GM19324 (cell line): ENCODE results near the gene VILL.

Source experiments
- ATAC-seq: cut with Tn5 transposase; IDR thresholded peaks from one replicate; pipeline ENCODE4 v1.9.1; 2021; ENCODE audit warnings: mild to moderate bottlenecking, moderate library complexity; ENCODE audit not compliant: unreplicated experiment, low FRiP score

The VILL gene

DNA sequence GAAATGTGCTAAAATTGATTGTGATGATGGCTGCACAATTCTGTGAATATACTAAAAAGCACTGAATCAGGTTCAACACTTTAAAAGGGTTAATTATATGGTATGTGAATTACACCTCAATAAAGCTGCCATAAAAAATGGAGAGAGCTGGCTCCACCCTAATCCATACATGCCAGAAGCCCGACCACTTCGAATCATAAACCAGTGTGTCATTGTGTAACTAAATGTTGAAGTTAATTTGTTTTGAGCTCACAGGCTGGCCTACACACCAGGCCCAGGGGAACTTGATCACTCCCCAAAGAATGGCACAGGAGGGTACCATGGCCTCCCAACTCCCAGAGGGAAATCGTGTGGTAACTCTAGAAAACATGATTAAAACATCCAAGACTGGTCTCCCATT, 24.9 kb downstream of the VILL start:
- ATAC-seq = no peak

DNA sequence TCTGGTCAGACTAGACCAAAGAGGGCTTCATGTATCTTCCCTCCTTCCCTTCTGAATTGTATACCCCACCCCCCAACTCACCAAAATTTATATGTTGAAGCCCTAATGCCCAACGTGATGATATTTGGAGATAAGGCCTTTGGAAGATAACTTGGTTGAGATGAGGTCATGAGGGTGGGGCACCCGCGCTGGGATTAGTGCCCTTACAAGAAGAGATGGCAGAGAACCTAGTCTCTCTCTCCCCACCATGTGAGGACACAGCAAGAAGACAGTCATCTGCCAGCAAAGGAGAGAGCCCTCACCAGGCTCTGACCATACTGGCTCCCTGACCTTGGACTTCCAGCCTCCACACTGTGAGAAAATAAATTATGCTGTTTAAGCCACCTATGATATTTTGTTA, 25.4 kb downstream of the VILL start:
- ATAC-seq = no peak

DNA sequence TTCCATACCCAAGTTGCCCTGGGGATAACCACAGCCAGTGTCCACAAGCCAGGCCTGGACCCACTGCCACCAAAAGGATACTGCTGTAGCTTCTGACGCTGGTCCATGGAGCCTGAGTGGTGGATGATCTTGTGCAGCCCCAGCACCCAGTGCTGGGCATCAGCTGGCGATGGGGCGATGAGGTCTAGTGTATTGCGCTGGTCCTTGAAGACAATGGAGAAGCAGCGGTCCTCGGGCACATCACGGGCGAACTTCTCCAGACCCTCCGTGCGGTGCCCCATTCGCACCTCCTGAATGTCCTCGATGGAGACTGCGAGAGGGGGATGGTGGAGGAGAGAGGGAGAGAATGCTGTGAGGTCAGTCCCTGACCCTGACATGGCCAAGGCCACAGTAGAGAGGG, 25.8 kb downstream of the VILL start:
- ATAC-seq = no peak

DNA sequence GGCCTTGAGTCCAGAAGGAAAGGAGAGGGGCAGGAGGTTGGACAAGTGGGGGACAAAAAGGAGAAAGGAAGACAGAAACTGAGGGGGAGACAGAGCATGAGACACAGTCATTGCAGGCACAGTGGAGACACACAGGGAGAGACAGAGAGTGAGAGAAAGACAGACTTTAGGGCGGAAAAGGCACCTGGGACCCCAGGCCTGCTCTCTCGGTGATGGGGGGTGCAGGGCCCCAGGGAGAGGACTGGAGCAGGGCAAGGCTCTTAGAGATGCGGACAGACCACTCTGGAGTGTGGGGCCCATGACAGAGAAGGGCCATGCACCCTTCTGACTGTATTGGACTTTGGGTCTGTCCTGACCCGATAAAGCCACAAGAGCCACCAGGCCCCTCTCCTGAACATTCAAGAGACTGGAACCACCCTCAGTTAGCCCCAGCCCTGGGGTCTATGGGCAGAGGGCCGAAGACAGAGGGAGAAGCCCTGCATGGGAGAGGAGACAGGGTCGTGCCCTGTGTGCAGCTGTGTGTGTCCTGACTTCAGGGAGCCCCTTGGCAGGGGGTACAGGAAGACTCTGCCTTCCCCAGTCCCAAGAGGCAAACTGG, 26.4 kb downstream of the VILL start:
- no peak for ATAC-seq

DNA sequence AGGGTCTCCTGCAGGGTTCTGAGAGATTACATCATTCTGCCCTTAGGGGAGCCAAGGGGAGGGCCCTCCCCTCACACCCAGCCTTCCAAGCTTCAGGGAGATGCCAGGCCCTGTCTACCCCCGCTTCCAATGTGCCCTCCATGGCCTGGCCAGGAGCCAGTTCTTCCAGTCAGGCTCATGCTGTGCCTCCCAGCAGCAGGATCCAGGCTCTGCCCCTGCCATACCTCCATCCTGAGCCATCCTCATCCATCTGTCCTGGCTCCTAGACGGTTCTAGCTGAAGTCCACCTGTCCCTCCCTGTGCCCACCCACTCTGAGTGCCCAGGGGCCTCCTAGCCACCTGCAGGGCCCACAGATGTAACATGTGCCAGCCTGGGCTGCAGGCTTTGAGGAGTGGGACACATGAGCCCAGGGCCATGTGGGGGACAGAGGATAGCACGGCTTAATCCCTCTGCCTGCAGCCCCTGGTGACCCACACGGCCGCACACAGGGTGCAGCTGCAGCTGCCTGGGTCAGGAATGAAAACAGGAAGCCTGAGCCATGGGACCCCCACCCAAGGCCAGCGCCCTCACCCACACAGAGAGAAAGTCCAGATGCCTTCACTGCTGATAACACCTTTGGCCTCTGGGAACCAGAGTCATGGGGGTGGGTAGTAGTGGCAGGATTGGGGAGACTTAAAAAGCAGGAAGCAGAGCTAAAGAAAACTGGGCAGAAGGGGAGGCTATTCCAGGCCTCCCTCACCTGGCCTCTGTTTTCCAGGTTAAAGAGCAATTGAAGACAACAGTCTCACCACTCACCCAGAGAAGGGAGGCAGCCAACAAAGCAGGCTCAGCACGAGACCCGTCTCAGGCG, 27.1 kb downstream of the VILL start:
- no peak for ATAC-seq

DNA sequence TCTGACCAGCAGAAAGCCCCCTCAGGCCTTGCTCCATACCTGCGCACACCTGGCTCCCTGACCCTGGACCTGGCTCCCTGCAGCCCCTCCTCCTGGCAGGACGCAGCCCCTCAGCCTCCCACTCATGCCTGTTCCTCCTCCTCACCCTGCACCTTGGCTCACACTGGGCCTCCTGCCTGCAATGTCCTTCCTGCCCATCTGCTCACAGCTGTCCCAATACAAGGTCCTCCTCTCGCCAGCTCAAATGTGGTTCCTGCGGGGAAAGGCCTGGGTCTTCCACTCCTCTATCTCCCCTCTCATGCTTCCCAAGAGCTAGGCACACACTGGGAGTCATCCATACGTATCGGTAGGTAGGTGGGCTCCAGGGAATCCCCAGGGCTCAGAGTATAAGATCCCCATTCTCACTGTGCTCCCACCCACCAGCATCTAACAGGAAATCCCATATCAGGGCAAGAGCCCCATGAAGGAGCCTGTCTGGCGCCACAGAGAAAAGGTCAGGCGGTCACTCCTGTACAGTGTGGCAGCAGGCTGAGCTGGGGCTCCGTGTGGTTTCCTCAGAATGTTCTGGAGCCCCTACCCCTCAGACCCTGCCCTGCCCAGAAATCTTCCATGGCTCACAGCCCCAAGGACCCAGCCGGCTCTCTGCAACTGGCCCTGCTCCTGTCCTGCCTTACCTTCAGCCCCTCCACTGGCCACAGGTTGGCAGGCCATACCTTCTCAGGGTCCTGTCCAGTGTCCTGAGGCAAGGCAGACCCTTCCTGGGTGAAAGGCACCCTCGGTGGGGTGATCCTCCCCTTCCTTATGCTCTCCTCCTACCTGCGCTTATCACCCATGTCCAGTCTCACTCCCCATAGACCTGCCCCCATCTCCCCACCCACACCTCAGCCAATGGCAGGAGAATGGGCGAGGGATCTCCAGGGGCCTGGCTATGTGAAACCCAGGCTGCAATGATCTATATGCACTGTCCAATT, 28.0 kb downstream of the VILL start:
- ATAC-seq = no peak

DNA sequence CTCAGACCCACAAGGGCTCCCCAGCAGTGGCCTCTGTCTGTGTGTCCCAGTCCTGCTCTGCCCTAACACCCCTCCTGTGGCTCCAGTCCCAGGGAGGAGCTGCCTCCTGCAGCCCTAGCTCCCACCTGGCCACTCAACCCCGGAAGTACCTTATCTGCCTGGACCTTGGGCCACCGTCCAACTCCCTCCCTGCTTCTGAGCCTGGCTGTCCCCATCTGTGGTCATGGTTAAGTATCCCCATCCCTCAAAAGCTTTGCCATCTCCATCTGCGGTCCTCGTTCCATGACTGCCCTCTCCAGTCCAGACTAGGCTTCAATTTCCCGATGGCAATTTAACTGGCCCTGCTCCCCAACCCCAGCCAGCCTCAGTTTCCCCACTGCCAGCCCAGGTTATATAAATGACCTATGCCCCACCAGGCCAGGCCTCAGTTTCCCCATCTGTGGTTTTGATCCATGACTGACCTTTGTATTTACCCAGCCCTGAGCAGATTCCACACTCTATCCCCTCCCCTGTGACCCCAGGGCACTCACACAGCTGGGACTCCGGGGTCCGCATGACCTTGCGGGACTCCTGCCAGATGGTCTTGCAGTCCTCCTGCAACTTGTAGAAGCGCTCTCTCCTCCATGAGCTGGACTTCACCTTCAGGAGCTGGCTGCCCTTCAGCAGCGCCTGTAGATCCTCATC, 29.2 kb downstream of the VILL start:
- no peak for ATAC-seq

DNA sequence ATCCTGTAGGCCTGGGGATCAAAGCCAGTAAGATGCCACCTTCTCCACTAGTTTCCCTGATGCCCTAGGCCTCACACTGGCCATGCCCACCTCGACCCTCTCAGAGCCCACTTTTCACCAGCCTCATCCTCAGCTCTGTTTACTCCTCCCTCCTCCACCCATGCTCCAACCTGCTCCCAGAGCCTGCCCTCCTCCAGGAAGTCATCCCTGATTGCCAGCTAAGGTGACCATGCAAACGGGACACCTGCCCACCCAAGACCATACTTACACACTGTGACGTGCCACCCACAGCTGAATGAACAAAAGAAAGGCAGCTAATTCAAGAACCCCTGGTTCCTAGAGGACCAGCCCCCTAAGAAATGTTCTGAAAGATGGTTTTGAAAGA, 29.7 kb downstream of the VILL start:
- ATAC-seq = no peak

DNA sequence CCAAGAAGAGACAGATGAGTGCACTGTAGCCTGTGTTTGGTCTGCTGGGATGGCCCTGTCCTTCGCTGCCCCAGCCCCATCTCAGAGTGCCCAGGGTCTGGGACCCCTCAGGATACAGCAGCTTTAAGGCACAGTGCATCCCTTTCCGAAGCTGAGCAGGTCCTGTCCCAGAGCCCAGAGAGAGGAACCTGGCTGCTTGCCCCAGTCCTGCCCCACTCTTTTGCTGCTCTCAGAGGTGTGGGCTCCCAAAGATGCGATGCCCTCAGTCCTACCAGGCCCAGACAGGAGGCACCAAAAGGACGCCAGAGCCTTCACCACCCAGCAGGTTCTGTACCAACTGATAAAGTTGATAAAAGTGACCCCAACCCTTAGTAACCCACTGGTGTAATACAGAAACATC, 30.6 kb downstream of the VILL start:
- no peak for ATAC-seq

DNA sequence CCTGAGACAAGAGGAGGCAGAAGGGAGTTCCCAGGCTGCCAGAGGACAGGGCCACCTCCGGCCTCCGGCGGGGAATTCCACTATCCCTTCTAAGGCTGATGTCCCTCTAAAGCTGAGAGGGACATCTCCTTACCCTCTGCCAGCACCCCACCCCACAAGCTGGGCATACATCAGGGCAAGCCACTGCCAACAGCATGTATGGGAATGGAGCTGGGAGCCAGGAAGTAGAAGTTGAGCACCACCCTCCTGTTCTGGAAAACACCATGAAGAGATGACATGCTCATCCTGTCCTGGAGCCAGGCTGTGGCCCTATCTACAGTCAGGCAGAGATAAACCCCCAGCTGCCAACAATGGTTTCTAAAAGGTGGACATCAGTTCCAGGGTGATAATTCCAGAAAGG, 31.7 kb downstream of the VILL start:
- ATAC-seq = no peak

DNA sequence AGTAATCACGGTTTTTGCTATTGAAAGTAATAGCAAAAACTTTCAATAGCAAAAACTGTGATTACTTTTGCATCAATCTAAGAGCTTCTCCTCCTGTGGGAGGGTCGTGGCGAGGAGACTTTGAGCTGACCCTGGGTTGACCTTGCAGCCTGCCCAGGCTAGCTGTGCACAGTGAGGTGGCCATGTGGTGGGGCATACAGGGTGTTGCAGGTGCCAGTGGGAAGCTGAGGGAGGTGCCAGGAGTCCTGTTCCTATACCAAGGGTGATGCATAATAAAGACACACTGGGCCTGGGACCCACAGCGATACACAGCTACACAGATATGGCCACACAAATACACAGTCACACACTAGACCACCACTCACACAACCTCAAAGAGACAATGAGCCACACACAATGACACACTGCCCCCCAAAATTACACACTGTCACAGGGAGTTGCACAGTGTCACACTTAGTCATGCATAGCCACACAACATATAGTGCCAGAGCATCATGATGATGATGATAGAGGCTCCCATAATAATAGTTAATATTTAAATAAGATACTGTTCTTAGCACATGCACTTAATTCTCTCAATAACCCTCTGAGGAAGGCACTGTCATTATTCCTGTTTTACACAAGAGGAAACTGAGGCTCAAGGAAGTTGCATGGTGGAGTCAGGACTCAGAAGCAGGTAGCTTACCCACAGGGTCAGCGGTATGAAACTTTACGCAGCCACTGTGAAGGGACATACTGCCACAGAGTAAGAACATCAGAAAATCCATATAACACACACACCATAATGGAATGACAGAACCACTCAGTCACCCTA, 32.5 kb downstream of the VILL start:
- ATAC-seq = no peak

DNA sequence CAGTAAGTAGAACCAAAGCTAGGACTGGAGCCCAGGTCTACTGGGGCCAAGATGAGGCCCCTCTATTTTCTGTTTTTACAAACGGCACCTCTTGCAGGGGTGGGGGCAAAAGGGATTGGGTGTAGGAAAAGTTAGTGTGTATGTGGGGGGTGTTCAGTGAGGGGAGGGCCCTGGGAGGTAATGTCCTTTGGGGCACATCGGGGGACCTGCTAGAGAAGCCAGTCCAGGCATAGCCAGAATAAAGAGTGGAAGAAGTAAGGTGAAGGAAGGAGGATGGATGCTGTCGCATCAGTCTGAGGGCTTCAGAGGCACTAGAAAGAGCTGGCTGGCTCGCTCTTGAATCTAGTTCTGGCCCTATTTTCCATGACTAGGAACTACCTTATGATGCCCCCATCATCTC, 36.3 kb downstream of the VILL start:
- no peak for ATAC-seq

DNA sequence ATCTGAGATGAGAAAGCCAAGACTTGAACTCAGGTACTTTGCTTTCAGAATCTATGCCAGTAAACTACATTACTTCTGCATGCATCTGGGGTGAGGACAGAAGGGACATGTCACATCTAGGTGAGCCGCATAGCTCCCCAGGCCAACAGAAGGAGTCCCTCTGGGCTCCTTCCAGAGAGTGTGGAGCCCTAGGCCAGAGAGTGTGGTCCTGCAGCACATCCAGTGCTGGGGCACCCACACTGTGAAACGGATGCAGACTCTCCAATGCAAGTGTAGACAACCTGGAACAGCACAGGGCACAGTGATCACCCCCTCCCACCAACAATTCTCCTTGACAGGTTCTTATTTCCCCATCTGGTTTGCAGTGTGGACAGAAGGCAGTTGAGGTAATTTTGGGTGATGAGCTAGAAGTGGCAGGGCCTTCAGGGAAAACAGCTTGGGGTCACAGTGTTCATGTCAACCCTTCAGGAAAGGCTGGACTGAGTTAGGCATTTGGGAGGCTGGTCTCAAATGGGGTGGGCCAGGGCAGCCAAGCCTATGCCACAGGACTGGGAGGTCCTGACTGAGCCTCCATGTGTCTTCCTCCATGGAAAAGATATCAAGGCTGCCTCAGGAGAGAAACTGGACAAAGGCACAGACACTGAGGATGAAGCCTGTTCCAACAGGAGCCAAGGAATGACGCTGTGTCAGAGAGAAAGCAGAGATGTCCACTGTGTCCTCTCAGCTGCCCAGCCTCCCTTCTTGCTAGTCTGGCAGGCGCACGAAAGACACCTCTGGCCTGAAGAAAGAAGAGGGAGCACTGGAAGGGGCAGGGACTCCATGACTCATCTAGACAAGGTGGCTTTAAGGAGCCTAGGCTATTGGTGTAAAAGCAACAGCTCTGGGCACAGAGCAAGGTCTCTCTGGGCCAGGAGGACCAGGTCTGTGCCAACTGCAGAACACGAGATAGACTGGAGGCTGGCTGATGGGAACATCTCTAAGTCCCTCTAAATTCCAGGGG, 37.2 kb downstream of the VILL start:
- ATAC-seq = no peak

DNA sequence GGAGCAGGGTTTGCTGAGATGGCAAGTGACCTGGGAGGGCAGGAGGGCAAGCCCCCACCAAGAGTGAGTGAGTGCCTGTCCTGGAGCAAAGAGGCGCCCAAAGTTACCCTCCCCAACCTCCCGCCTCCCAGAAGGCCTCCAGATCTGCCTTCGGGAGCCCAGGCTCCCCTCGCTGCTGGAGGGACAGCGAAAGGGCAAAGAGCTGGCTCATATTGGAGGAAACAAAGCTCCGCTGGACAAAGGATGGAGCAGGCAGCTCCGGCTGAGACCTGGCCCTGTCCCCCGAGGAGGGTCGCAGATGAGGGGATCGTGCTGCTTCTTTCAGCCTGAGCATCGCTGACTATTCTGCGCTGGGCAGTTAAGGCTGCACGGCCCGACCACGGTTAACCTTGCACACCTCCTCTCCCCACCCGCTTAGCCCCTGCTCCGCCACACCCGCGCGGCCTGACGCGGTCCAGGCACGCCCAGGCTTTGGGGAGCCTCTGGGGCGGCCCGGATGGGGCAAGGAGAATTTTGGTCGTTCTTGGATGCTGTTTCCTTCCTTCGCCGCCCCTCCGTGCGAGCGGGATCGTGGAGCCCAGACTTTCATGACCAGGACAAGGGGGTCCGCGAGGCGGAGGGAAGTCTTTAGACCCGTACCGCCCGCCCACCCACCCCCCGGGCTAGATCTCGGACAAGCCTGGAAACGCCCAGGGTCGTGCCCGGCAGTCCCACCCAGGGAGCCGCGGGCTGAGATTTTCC, 38.2 kb downstream of the VILL start:
- ATAC-seq = no peak

DNA sequence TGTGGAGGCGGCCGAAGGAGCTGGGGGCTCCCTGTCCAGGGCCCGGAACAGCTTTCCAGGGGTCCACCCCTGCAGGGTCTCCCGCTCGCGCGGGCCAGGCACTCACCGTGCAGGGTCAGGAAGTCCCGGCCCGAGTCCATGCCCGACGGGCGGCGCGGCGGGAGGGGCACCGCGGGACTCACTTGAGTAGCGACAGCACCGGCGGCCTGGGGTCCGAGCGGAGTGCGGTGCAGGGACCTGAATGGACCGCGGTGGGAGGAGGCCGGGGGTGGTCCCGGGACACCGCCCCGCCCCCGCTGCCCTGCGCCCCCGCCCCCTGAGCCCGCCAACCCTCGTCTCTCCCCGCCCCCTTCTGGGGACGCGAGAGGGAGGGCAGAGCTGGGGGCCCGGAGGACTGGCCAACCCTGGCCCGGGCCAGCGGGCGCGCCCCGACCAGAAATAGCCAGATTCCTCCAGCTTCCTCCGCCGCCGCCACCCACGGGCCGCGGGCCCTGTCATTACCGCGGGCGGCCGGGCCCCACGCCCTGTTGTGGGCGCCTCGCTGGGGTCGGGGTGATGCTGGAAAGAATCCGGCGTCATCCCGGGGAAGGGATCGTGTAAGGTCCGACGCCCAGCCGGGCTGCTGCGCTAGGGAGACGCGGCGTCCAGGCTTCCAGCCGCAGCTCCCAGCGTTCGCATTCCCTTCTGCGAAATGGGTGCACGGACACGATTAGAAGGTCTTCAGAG, 39.0 kb downstream of the VILL start, which contains the start of gene PLCD1:
TSS of gene PLCD1 (minus strand) at position 243 of the 726 bp plus-strand sequence. CDS start at position 140, 103 bp downstream.
- ATAC-seq = no peak

DNA sequence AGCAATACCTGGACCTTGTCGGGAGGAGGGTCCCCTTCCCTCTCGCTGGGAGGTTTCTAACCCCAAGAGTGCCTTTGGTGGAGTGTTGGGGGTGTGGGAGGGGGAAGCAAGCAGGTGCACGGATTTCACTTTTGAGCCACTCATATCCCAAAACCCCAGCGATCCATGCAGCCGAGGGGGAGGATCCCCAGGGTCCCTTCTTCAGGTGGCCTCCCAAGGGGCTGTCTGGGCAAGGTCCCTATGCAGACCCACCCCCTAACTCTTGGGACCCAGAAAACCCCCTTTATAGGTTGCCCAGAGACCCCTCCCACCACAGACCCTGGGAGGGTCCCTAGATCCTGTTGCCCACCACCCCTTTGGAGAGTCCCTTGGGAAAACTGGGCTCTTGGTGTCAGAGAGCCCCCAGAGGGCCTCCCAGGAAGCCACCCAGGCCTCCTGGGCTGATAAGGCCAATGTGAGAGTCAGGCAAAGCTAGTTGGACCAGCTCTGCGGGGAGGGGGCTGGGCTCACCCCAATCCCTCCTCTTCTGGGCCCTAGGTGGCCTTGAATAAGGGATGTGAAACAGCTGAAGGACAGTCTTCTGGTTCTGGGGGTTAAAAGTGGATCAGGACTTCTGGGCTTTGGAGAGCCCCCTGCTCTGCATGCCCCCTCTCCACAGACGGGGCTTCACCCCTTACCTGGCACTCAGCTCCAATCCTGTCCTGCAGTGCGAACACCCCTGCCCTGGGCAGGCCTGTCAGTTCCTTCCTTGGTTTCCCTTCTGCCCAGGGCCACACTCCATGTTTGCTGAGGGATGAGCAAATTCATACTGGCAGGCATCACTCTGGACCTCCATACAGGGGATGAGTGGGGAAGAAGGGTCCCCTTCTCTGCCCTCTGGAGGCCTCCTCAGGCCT, 39.8 kb downstream of the VILL start:
- ATAC-seq = no peak
